Activated T-helper 2 cell treated with anti-CD3 and anti-CD28 coated beads, Interferon-gamma antibody, Interleukin-2, Interleukin-4, amounts not matched to agents 10 μg/mL and 5 μg/mL and 100 μg/mL, durations not matched to agents 14 hours and 24 hours and 36 hours (primary cell): ENCODE measurements around the gene SPNS1. TPM values are rescaled to one million over a fixed set of nuclear protein-coding genes. Genes with fewer than 3 reads are reported as not detected.
A peak's percentile ranks its signal among the peaks of the same experiment; 100 is the strongest.
"Not testable (repeated sequence)": the region's sequence is repeated elsewhere in the genome, so short reads cannot be mapped to it uniquely, and the experiment has no call there.

Experiments
- DNase-seq: peaks from one replicate; pipeline ENCODE4 v3.0.0; 2021; ENCODE audit warnings: low spot score
- H3K27ac Mint-ChIP-seq: one replicate; pipeline ENCODE4 v1.8.0; 2021; ENCODE audit warnings: mixed read lengths
- H3K27me3 Mint-ChIP-seq: one replicate; pipeline ENCODE4 v1.8.0; 2021; ENCODE audit warnings: low read depth, mixed read lengths
- H3K36me3 Mint-ChIP-seq: one replicate; pipeline ENCODE4 v1.8.0; 2021; ENCODE audit warnings: low read depth, mixed read lengths
- H3K4me1 Mint-ChIP-seq: one replicate; pipeline ENCODE4 v1.8.0; 2021; ENCODE audit warnings: low read depth, mixed read lengths
- H3K4me3 Mint-ChIP-seq: one replicate; pipeline ENCODE4 v1.8.0; 2021; ENCODE audit warnings: low read depth, mild to moderate bottlenecking, moderate library complexity, mixed read lengths
- H3K9me3 Mint-ChIP-seq: one replicate; pipeline ENCODE4 v1.8.0; 2021; ENCODE audit warnings: mixed read lengths
- intact Hi-C: fragments of 100-400 bp; cut with micrococcal nuclease; formaldehyde crosslinking; loops from one replicate; pipeline ENCODE4 v1.15.1; 2023
- total RNA-seq: library from RNA; stranded (reverse); gene quantifications from 2 replicates; pipeline ENCODE4 v1.2.3, GENCODE V29; 2022

Gene SPNS1
- total RNA-seq, 1 donor from 2014 or later = 22.0 TPM

GRCh38 chr16:28936784-28937155, 37.8 kb upstream of the SPNS1 start:
- intact Hi-C loops = no loop called here
- Mint-ChIP-seq H3K27ac (no peak overlapping the region), H3K4me3 (peak overlapping the region; percentile 72), H3K4me1 (peaks cover 11% of the 10 kb centered on the region), H3K36me3 (no peaks in the 10 kb centered on the region), H3K9me3 (no peaks in the 10 kb centered on the region), H3K27me3 (no peaks in the 10 kb centered on the region)
- no peak for DNase-seq

- DNase-seq = no peak
- Mint-ChIP-seq H3K27ac (no peak overlapping the region), H3K9me3 (no peaks in the 10 kb centered on the region), H3K36me3 (no peaks in the 10 kb centered on the region), H3K4me1 (peaks cover 11% of the 10 kb centered on the region), H3K27me3 (no peaks in the 10 kb centered on the region), H3K4me3 (no peak overlapping the region)
- intact Hi-C loops = no loop called here
Measured at GRCh38 chr16:28937222-28937876, 37.2 kb upstream of the SPNS1 start.

DNA sequence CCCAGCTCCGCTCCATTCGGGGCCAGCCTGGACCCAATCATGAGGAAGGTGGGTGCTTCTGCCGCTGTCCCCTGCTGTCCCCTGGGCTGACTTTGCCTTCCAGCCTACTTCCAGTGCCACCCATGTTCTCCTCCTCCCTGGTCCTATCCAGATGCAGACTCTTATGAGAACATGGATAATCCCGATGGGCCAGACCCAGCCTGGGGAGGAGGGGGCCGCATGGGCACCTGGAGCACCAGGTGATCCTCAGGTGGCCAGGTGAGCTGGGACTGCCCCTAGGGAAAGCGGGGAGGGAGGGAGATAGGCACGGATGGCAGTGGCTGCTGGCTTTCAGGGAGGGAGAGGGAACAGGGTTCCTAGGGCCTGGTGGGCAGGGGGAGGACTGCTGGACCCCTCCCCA, 35.9 kb upstream of the SPNS1 start:
- DNase-seq = no peak
- Mint-ChIP-seq H3K4me1 (peaks cover 12% of the 10 kb centered on the region), H3K9me3 (no peaks in the 10 kb centered on the region), H3K27ac (no peak overlapping the region), H3K36me3 (no peaks in the 10 kb centered on the region), H3K27me3 (no peaks in the 10 kb centered on the region), H3K4me3 (no peak overlapping the region)
- intact Hi-C loops = no loop called here

DNA sequence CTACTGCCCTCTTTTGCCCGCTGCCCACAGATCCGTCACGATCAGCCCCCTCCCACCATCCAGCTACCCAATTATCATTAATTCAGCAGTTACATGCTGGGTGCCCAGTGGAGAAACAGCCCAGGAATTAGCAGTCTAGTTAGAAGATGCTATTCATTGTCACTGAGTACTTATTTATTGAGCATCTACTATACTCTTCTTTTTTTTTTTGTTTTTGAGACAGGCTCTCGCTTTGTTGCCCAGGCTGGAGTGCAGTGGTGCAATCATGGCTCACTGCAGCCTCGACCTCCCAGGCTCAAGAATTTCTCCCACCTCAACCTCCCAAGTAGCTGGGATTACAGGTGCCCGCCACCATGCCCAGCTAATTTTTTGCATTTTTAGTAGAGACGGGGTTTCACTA, 34.8 kb upstream of the SPNS1 start:
- H3K27ac Mint-ChIP-seq, intact Hi-C loops, H3K36me3 Mint-ChIP-seq, H3K27me3 Mint-ChIP-seq, H3K9me3 Mint-ChIP-seq, H3K4me3 Mint-ChIP-seq, DNase-seq: not testable (repeated sequence)
- peaks cover 14% of the 10 kb centered on the region for H3K4me1 Mint-ChIP-seq

DNA sequence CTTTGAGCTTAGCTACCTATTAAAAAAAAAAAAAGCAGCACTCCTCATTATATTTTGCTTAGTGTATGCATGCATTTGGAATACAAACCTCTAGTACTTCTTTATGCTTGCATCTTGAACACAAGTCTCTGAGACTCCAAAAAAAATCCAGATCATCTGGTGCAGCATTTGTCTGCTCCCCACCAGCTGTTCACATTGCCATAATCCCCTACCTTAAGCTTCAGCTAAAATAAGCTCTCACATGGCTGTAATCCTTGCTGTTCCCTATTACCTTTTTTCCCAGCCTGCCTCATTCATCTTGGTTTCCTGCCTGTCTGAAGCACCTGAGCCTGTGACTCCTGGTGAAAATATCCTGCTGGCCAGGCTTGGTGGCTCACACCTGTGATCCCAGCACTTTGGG, 31.3 kb upstream of the SPNS1 start:
- Mint-ChIP-seq H3K27ac (no peak overlapping the region), H3K9me3 (no peaks in the 10 kb centered on the region), H3K4me1 (peaks cover 13% of the 10 kb centered on the region), H3K36me3 (no peaks in the 10 kb centered on the region), H3K27me3 (no peaks in the 10 kb centered on the region), H3K4me3 (no peak overlapping the region)
- DNase-seq = no peak
- intact Hi-C loops = no loop called here

GRCh38 chr16:28946681-28947080, 27.9 kb upstream of the SPNS1 start:
- no peaks in the 10 kb centered on the region for H3K27me3 Mint-ChIP-seq
- H3K4me3 Mint-ChIP-seq = no peak overlapping the region
- intact Hi-C loops = no loop called here
- DNase-seq = no peak
- no peaks in the 10 kb centered on the region for H3K9me3 Mint-ChIP-seq
- H3K4me1 Mint-ChIP-seq = peaks cover 14% of the 10 kb centered on the region
- H3K36me3 Mint-ChIP-seq = peaks cover 8% of the 10 kb centered on the region
- H3K27ac Mint-ChIP-seq = no peak overlapping the region

DNA sequence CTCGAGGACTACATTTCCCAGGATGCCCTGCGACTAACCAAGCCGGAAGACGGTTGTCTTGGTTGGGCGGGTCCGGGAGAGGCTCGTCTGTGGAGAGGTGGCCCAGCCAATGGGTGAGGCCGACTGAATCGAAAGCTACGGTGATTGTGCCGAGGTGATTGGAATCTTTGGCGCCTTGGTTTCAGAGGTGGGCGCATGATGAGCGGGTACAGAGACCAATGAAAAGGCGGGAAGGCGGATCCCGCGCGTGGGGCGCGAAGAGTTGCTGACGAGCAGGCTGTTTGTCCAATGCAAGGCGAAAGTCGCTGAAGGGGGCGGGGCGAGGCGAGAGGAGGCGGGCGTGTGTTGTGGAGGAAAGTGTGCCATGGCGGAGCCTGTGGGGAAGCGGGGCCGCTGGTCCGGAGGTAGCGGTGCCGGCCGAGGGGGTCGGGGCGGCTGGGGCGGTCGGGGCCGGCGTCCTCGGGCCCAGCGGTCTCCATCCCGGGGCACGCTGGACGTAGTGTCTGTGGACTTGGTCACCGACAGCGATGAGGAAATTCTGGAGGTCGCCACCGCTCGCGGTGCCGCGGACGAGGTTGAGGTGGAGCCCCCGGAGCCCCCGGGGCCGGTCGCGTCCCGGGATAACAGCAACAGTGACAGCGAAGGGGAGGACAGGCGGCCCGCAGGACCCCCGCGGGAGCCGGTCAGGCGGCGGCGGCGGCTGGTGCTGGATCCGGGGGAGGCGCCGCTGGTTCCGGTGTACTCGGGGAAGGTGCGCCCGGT, 23.7 kb upstream of the SPNS1 start, which contains the start of gene NFATC2IP:
Gene NFATC2IP (plus strand): TSS at position 290 of the 762 bp plus-strand sequence. CDS start 75 bp downstream, at position 365.
- Mint-ChIP-seq H3K4me1 (peaks cover 18% of the 10 kb centered on the region), H3K36me3 (peaks cover 43% of the 10 kb centered on the region), H3K4me3 (peak within 1 kb of the TSS; percentile 92), H3K27me3 (no peaks in the 10 kb centered on the region), H3K27ac (peak within 1 kb of the TSS; percentile 91), H3K9me3 (no peaks in the 10 kb centered on the region)
- intact Hi-C loops = loop anchor here (1.0 to 2.0 kb wide), 4 partner anchors 24 to 105 kb away; partner anchors contain the start of genes RABEP2, SPNS1 and TUFM
- DNase-seq = peak; percentile 100

DNA sequence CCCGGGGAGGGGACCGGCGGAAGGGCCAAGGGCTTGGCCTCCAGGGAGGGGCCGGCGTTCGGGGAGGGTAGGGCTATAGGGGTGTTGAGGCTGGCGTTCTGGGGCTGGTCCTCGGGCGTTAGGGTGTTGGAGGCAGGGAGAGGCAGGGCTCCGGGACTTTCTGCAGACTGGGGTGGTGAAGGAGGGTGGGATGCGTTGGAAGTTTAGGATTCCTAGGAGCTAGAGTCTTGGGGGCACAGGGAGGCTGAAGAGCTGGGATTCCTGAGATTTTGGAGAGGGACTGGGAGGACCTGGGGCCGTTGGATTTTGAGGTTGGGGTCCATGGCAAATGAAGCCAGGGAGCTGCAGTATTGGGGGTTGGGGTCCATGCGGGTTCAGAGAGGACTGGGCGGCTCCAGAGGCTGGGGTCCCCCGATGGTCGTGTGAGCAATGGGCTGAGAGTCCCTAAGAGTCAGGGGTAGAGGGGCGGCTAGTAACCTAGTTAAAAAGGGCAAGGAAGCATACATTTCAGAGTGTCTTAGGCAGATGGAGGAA, 23.1 kb upstream of the SPNS1 start:
- H3K9me3 Mint-ChIP-seq = no peaks in the 10 kb centered on the region
- H3K4me3 Mint-ChIP-seq = peak overlapping the region; percentile 92
- H3K27me3 Mint-ChIP-seq = no peaks in the 10 kb centered on the region
- H3K27ac Mint-ChIP-seq = peak overlapping the region; percentile 79
- intact Hi-C loops = loop anchor here (2.0 kb wide), 3 partner anchors 23 to 57 kb away; partner anchors contain the start of genes RABEP2 and SPNS1
- peaks cover 50% of the 10 kb centered on the region for H3K36me3 Mint-ChIP-seq
- peaks cover 17% of the 10 kb centered on the region for H3K4me1 Mint-ChIP-seq
- DNase-seq = no peak

DNA sequence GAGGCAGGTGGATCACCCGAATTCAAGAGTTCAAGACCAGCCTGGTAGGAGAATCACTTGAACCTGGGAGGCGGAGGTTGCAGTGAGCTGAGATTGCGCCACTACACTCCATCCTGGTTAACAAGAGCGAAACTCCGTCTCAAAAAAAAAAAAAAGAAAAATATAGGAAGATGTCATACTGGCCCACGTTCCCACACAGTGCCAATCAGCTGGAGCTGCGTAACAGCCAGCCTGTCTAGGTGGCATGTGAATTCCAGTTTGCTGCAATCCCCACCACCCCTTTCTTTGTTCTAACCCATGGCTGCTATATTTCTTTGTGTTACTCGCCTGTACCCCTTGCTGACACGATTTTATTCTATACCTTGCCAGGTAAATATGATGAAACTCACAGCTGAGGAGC, 16.4 kb upstream of the SPNS1 start:
- intact Hi-C loops = no loop called here
- Mint-ChIP-seq H3K27ac (no peak overlapping the region), H3K4me1 (peaks cover 7% of the 10 kb centered on the region), H3K4me3 (no peak overlapping the region), H3K27me3 (no peaks in the 10 kb centered on the region), H3K36me3 (peaks cover 80% of the 10 kb centered on the region), H3K9me3 (no peaks in the 10 kb centered on the region)
- DNase-seq = no peak

DNA sequence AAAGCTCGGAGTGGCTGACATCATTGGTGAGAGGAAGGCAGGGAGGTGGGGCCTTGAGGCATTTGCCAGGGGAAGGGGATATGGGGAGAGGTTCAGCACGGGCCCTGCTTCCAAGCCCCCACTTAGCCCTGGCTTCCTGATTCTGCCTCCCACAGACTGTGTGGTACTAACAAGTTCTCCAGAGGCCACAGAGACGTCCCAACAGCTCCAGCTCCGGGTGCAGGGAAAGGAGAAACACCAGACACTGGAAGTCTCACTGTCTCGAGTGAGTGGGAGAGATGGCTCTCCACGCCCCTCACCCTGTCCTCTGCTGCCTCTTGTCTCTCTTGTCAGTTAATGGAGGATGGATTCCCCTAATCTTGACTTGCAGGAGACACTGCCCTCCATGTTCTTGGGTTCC, 15.7 kb upstream of the SPNS1 start:
- intact Hi-C loops = no loop called here
- DNase-seq = no peak
- H3K27ac Mint-ChIP-seq = no peak overlapping the region
- H3K4me1 Mint-ChIP-seq = peaks cover 5% of the 10 kb centered on the region
- H3K9me3 Mint-ChIP-seq = no peaks in the 10 kb centered on the region
- H3K36me3 Mint-ChIP-seq = peaks cover 80% of the 10 kb centered on the region
- H3K4me3 Mint-ChIP-seq = no peak overlapping the region
- no peaks in the 10 kb centered on the region for H3K27me3 Mint-ChIP-seq

DNA sequence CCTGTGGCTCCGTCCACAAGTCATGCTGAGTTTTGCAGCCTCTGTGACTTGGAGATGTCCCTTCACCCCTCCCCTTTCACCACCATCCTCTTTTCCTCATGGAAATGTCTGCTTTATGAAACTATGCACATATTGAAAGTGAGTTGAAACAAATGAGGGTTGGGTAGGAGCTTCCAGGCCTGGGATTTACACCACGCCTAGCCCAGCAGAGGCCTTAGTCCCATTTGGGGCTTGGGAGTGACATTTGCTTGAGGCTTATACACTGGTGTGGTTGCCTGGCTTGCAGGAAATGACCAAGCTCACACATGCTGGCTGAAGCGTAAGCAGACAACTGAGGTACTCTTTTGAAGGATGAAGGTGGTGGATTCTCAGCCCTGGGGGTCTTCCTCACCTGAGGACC, 10.5 kb upstream of the SPNS1 start:
- Mint-ChIP-seq H3K4me1 (no peaks in the 10 kb centered on the region), H3K27me3 (no peaks in the 10 kb centered on the region), H3K27ac (no peak overlapping the region), H3K9me3 (no peaks in the 10 kb centered on the region), H3K36me3 (peaks cover 60% of the 10 kb centered on the region), H3K4me3 (no peak overlapping the region)
- intact Hi-C loops = no loop called here
- no peak for DNase-seq

DNA sequence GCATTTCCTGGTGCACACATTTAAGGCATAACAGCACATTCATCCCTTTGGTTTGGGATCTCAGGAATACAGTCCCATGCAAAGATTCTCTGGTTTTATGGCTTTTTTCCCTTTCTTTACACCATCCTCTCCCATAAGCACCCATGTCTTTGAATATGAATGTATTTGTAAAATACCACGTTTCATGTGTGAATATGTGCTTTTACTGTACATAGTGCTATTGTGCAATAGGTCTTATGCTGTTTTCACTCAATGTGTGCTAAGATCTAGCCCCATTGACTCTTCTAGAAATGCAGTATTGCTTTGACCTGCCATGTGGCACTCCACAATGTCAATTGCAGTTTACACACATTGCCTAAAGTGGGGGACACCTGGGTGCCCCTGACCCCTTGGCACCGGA, 10.1 kb upstream of the SPNS1 start:
- intact Hi-C loops = no loop called here

DNA sequence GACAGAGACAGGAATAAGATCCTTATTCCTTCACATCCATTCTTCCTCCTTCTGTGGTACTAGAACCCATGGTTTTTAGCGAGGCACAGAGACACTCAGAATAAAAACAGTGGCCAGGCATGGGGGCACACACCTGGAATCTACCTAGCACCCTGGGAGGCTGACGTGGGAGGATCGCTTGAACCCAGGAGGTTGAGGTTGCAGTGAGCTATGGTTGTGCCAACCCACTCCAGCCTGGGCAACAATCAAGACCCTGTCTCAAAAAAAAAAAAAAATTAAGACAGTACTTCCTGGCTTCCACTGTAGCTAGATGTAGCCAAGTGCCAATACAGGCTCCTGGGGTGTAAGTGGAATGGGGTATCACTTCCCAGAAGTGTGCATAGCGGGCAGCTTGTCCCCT, 7.4 kb upstream of the SPNS1 start:
- H3K4me1 Mint-ChIP-seq = no peaks in the 10 kb centered on the region
- H3K36me3 Mint-ChIP-seq = peaks cover 35% of the 10 kb centered on the region
- H3K4me3 Mint-ChIP-seq = no peak overlapping the region
- no peaks in the 10 kb centered on the region for H3K27me3 Mint-ChIP-seq
- DNase-seq = no peak
- H3K27ac Mint-ChIP-seq = no peak overlapping the region
- no peaks in the 10 kb centered on the region for H3K9me3 Mint-ChIP-seq
- intact Hi-C loops = no loop called here

More for the DNA sequence above, 10.1 kb upstream of the SPNS1 start:
- Mint-ChIP-seq H3K27me3 (no peaks in the 10 kb centered on the region), H3K4me1 (no peaks in the 10 kb centered on the region), H3K27ac (no peak overlapping the region), H3K4me3 (no peak overlapping the region), H3K9me3 (no peaks in the 10 kb centered on the region), H3K36me3 (peaks cover 56% of the 10 kb centered on the region)
- no peak for DNase-seq
